Astrocyte of the cerebellum (primary cell): ENCODE measurements around the gene SPEM2.

ENCODE experiments used
- DNase-seq: peaks from one replicate; pipeline ENCODE4 v3.0.0-alpha.2; 2011; ENCODE audit warnings: low read depth
- H3K4me3 ChIP-seq: 2 replicates; pipeline ENCODE4 v1.5.1; 2011; ENCODE audit warnings: mild to moderate bottlenecking, low read depth, low read length, moderate library complexity
- CTCF ChIP-seq: IDR thresholded peaks from 2 replicates; pipeline ENCODE4 v1.5.1; 2012; ENCODE audit warnings: low read length, low read depth, moderate library complexity, mild to moderate bottlenecking; ENCODE audit errors: missing control alignments
- in situ Hi-C: cut with HindIII; loops from 2 replicates; pipeline ENCODE4 v1.10.0; 2017; ENCODE audit warnings: low sequenced_read_pairs

The SPEM2 gene

GRCh38 chr17:7426896-7427489 is 1.6 kb downstream of the SPEM2 start:
- no peak overlapping the region for H3K4me3 ChIP-seq
- no peak for TF ChIP-seq CTCF
- no peak for DNase-seq
- in situ Hi-C loops = no loop called here

GRCh38 chr17:7427549-7427948 is 2.1 kb downstream of the SPEM2 start:
- DNase-seq = no peak
- TF ChIP-seq CTCF = no peak
- in situ Hi-C loops = no loop called here

GRCh38 chr17:7428557-7428956 is 3.1 kb downstream of the SPEM2 start, which contains the start of gene SPEM3:
Gene SPEM3, plus strand, starts transcription at chr17:7428857. Its CDS starts 46 bp downstream, at chr17:7428903.
- no peak for TF ChIP-seq CTCF
- DNase-seq = no peak
- in situ Hi-C loops = no loop called here
- no peak within 1 kb of the TSS for H3K4me3 ChIP-seq

More at GRCh38 chr17:7427549-7427948, 2.1 kb downstream of the SPEM2 start:
- H3K4me3 ChIP-seq = no peak overlapping the region

- DNase-seq = no peak
- no peak overlapping the region for H3K4me3 ChIP-seq
- in situ Hi-C loops = loop anchor here (5.0 kb wide), 1 partner anchor 48 kb away; the partner anchor contains the start of gene ZBTB4
- no peak for TF ChIP-seq CTCF
Measured at GRCh38 chr17:7429722-7430121, 4.3 kb downstream of the SPEM2 start.

- TF ChIP-seq CTCF = no peak
- in situ Hi-C loops = loop anchor here (5.0 kb wide), 1 partner anchor 46 kb away; the partner anchor contains the start of gene ZBTB4
- no peak overlapping the region for H3K4me3 ChIP-seq
- no peak for DNase-seq
Measured at GRCh38 chr17:7431231-7431630, 5.8 kb downstream of the SPEM2 start.

GRCh38 chr17:7432296-7432695 is 6.9 kb downstream of the SPEM2 start:
- DNase-seq = no peak
- in situ Hi-C loops = loop anchor here (5.0 kb wide), 1 partner anchor 45 kb away; the partner anchor contains the start of gene ZBTB4
- TF ChIP-seq CTCF = no peak
- no peak overlapping the region for H3K4me3 ChIP-seq
